ENCODE results near the gene DUSP23.

DNA sequence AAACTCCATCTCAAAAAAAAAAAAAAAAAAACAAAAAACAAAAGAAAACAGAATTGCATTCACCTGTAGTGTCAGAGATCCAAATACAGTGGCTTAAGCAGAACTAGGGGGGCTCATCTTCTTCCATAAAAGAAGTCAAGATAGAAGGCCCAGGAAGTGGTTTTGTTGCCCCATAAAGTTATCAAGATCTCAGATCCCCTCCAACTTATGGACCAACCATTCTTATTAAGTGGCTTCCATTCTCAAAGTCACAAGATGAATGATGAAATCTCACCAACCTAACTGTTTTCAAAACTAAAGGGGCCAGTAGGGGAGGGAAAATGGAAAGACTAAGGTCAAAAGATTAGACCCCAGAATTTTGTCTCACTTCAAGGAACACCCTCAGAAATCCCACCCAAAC is 30.1 kb upstream of the DUSP23 start:
- TF ChIP-seq, protein P1, sequence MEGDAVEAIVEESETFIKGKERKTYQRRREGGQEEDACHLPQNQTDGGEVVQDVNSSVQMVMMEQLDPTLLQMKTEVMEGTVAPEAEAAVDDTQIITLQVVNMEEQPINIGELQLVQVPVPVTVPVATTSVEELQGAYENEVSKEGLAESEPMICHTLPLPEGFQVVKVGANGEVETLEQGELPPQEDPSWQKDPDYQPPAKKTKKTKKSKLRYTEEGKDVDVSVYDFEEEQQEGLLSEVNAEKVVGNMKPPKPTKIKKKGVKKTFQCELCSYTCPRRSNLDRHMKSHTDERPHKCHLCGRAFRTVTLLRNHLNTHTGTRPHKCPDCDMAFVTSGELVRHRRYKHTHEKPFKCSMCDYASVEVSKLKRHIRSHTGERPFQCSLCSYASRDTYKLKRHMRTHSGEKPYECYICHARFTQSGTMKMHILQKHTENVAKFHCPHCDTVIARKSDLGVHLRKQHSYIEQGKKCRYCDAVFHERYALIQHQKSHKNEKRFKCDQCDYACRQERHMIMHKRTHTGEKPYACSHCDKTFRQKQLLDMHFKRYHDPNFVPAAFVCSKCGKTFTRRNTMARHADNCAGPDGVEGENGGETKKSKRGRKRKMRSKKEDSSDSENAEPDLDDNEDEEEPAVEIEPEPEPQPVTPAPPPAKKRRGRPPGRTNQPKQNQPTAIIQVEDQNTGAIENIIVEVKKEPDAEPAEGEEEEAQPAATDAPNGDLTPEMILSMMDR (IDR thresholded peaks at IDR 0.05), result no peak
- no peak for TF ChIP-seq ZFX (IDR thresholded peaks at IDR 0.05; ENCODE audit: borderline replicate concordance)

Measured in 22Rv1 (cell line).